GM10847 (cell line): ENCODE data around the gene LEO1.

Experiments
- POLR2A ChIP-seq: IDR thresholded peaks from 2 replicates; pipeline ENCODE4 v1.6.1; 2011; ENCODE audit not compliant: insufficient read length; ENCODE audit errors: extremely low read depth

LEO1 gene

DNA sequence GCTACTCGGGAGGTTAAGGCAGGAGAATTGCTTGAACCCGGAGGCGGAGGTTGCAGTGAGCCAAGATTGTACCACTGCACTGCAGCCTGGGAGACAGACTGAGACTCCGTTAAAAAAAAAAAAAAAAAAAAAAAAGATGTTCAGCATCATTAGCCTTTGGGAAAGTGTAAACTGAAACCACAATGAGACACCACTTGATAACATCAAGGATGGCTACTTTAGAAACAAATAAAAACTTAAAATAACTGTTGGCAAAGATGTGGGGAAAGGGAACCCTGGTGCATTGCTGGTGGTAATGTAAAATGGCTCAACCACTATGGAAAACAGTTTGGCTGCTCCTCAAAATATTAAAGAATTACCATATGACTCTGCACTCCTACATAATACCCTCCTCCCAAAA, 1.9 kb downstream of the LEO1 start:
- no peak for TF ChIP-seq POLR2A

GRCh38 chr15:51967583-51967982, 4.0 kb downstream of the LEO1 start:
- TF ChIP-seq POLR2A, result no peak

DNA sequence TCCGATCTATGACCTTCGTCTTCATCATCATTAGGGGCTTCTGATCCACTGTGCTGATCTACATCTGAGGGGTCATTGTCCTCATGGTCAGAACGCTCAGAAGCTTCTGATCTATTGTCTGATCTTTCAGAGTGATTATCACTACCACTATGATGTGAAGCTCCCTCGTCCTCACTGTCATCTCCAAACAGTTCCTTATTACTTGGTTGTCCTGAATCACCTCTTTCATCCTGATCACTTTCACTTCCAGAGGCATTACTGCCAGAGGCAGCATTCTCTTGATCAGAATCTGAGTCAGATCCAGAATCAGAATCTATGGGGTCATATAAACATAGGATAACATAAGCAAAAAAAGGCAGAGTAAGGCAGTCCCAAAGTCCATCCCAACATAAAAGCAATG, 5.4 kb downstream of the LEO1 start:
- TF ChIP-seq POLR2A, result no peak

GRCh38 chr15:51965691-51966090, 5.9 kb downstream of the LEO1 start:
- TF ChIP-seq POLR2A, result no peak

DNA sequence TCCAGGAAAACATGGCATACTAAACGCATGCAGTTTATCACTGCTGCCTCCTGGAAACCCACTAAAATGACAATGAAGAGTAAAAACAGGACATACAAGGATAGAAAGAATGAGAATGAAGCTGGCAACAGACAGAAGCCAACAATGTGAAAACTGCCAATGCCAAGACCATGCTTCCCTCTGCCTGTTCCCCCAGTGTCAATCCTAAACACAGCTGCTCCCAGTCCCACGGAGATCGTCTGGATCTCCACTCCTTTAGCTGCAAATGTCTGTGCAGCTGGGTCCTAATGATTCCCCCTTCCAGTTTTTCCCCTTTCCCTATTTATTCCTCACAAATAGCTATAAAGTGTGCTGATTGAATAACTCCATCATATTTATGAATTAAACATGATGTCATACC, 16.1 kb downstream of the LEO1 start:
- no peak for TF ChIP-seq POLR2A

DNA sequence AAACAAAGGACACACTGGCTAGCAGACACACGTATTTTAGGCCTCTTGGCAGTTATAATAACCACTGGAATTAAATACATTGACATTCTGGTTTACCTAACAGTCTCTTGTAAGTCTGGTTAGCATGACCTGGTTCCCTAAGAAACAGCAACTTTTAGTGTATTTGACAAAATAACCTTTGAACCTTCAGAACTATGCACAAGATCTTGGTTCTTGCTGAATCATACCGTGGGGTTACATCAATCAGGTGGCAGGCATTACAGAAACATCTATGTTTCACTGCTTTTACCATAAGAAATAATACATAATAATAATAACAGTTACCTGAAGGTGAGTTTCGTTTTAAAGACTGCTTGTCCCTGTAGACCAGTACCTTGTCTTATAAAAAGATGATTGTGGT, 18.8 kb downstream of the LEO1 start:
- no peak for TF ChIP-seq POLR2A

DNA sequence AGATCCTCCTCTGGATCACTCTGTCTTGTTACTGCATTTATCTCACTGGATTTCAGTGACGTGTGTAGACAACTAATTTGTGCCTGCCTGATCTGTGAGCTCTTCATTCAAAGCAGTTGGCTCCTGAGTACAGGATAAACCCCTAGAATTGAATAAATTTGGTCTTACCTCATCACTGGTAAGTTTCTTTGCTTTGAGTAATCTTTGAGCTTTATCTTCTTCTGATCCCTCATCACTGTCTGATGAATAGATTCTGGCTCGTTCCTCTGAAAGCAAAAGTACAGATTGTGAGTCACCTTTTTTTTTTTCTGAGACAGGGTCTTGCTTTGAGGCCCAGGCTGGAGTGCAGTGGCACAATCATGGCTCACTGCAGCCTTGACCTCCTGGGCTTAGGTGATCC, 24.5 kb downstream of the LEO1 start:
- no peak for TF ChIP-seq POLR2A

DNA sequence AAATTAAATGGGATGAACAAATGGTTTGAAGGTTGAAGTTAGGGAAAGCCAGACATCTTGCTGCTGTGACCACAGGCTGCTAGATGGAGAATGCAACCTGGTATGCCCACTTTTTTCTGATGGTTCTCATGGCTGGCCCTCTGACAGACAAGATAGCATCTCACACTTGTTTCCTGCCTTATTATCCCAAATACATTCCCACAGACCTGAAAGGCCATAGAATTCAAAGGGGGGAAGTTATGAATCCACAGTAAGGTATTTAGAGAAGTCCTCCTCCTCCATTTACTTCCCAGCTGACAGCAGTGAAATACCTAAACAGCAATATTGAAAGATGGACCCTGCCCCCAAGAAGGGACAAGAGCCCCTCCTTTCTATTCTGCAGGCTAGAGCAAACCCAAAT, 32.4 kb downstream of the LEO1 start:
- no peak for TF ChIP-seq POLR2A

DNA sequence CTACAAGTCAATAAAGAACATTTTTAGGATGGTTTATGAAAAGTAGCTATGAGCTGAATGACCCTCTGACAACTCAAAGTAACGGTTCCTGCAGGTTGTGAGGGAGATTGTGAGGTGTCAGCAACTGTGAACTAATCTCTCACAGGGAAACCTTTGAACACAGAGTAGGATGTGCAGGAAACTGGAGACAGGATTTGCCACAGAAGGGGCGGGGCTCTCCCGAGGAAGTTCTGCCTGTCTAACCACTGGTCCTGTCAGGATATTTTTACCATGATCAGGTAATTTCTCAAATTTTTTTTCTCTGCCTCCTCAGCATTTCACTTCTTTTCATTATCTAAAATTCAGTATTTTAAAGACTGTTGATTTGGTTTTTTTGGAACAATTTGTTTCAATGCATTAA, 33.3 kb downstream of the LEO1 start:
- no peak for TF ChIP-seq POLR2A

GRCh38 chr15:51936105-51936478, 35.5 kb downstream of the LEO1 start:
- no peak for TF ChIP-seq POLR2A

DNA sequence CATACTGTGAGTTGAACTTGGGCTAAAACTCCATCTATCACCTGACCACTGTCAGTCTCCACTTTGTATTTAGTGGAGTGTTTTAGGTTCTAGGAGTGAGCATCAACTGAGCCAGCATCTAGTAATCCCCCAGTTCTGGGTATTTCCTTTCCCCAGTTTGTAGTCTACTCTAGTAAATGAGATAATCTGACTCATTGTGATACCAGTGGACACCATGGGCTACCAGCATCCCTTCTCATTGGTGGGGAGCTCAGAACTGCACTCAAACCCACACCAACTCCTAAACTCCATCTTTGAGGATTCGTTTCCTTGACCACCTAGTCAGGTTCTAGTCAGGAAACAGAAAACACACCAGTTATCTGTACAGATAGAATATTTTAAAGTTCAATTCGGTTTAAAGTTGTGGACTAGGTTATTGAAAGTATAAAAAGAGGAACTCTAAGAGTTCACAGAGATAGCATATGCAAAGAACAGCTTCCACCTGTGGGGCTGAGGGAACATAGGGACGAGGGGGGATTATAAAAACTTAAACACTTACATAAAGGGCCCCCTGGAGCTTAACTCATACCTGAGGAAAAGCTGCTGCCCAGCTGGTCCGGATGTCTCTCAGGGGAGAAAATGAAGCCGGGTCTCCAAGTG, 36.0 kb downstream of the LEO1 start:
- no peak for TF ChIP-seq POLR2A

- no peak for TF ChIP-seq POLR2A
These were observed 39.4 kb downstream of the LEO1 start for GRCh38 chr15:51932161-51932560.

DNA sequence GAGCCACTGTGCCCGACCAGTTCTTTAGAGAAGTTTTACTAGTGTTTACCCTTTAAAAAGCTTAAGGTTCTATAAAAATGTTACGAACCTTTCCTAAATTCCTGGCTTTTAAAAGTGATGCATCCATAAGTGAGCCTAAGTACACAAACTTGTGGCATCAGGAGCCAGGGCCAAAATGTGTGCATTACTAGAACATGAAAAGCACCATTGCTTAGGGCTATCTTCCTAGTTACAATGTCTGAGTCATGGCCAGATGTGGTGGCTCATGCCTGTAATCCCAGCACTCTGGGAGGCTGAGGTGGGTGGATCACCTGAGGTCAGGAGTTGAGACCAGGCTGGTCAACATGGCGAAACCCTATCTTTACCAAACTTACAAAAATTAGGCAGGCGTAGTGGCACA, 39.9 kb downstream of the LEO1 start:
- no peak for TF ChIP-seq POLR2A

- TF ChIP-seq POLR2A, result no peak
These were observed 40.6 kb downstream of the LEO1 start for GRCh38 chr15:51931016-51931415.

GRCh38 chr15:51926809-51927208, 44.8 kb downstream of the LEO1 start:
- TF ChIP-seq POLR2A, result no peak

GRCh38 chr15:51924156-51925068, 47.2 kb downstream of the LEO1 start:
- TF ChIP-seq POLR2A, result no peak

- TF ChIP-seq POLR2A, result no peak
These were observed 54.1 kb downstream of the LEO1 start for GRCh38 chr15:51917493-51917892.

- TF ChIP-seq POLR2A, result no peak
These were observed 59.0 kb downstream of the LEO1 start for GRCh38 chr15:51912528-51912927.
